ENCODE results near the gene RGS6.

RGS6 gene

DNA sequence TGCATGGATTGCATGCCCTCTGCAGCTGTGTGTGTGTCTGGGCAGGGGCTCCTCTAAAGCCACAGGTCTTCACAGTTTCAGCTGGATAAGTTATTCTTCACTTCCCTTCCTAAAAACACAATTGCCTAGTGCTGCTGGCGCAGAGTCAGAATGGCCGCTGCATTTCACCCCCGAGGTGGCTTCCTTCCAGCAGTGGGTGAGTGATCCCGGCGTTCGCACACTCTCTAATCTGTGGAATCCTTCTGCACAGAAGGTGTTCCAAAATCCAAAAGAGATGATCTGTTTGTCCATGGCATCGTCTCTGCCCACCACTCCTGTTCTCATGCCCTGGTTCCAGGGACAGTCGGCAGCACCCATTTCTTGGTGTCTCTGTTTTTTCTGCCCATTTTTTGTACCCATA lies 620.9 kb downstream of the RGS6 start:
- TF ChIP-seq ZNF274 (IDR thresholded peaks at IDR 0.05; ENCODE audit: low read depth, low read length), result no peak
- no peak for TF ChIP-seq SUZ12 (IDR thresholded peaks at IDR 0.05; ENCODE audit: extremely low read depth, insufficient read depth, insufficient read length)
- no peak for TF ChIP-seq YY1 (IDR thresholded peaks at IDR 0.05; ENCODE audit: insufficient read depth, insufficient read length)
- no peaks in the 10 kb centered on the region for H3K27me3 ChIP-seq (ENCODE audit: insufficient read depth, insufficient read length)
- DNase-seq (ENCODE audit: low read depth, low spot score), result no peak

GRCh38 chr14:72553656-72554055 lies 621.4 kb downstream of the RGS6 start:
- no peak overlapping the region for H3K9ac ChIP-seq (ENCODE audit: insufficient read length, low read depth)
- H3K4me1 ChIP-seq (ENCODE audit: insufficient read depth, insufficient read length), result no peaks in the 10 kb centered on the region
- H3K27me3 ChIP-seq (ENCODE audit: insufficient read depth, insufficient read length), result no peaks in the 10 kb centered on the region
- H3K9me3 ChIP-seq (ENCODE audit: insufficient read depth, low read length), result no peaks in the 10 kb centered on the region
- H3K36me3 ChIP-seq (ENCODE audit: insufficient read depth, insufficient read length, low read length), result no peaks in the 10 kb centered on the region
- TF ChIP-seq YY1 (IDR thresholded peaks at IDR 0.05; ENCODE audit: insufficient read depth, insufficient read length) (no peak), ZNF274 (IDR thresholded peaks at IDR 0.05; ENCODE audit: low read depth, low read length) (no peak), SUZ12 (IDR thresholded peaks at IDR 0.05; ENCODE audit: extremely low read depth, insufficient read depth, insufficient read length) (no peak)
- H3K4me3 ChIP-seq (ENCODE audit: insufficient read length, low read depth), result no peak overlapping the region
- no peak for DNase-seq (ENCODE audit: low read depth, low spot score)

More for the DNA sequence above, 620.9 kb downstream of the RGS6 start:
- Histone ChIP-seq H3K4me3 (ENCODE audit: insufficient read length, low read depth) (no peak overlapping the region), H3K4me1 (ENCODE audit: insufficient read depth, insufficient read length) (no peaks in the 10 kb centered on the region), H3K9ac (ENCODE audit: insufficient read length, low read depth) (no peak overlapping the region), H3K9me3 (ENCODE audit: insufficient read depth, low read length) (no peaks in the 10 kb centered on the region), H3K36me3 (ENCODE audit: insufficient read depth, insufficient read length, low read length) (no peaks in the 10 kb centered on the region)

- DNase-seq (ENCODE audit: low read depth, low spot score), result no peak
- no peak overlapping the region for H3K4me3 ChIP-seq (ENCODE audit: insufficient read length, low read depth)
- peaks cover 6% of the 10 kb centered on the region for H3K4me1 ChIP-seq (ENCODE audit: insufficient read depth, insufficient read length)
- no peaks in the 10 kb centered on the region for H3K36me3 ChIP-seq (ENCODE audit: insufficient read depth, insufficient read length, low read length)
- no peaks in the 10 kb centered on the region for H3K9me3 ChIP-seq (ENCODE audit: insufficient read depth, low read length)
- no peaks in the 10 kb centered on the region for H3K27me3 ChIP-seq (ENCODE audit: insufficient read depth, insufficient read length)
- TF ChIP-seq YY1 (IDR thresholded peaks at IDR 0.05; ENCODE audit: insufficient read depth, insufficient read length) (no peak), ZNF274 (IDR thresholded peaks at IDR 0.05; ENCODE audit: low read depth, low read length) (no peak), SUZ12 (IDR thresholded peaks at IDR 0.05; ENCODE audit: extremely low read depth, insufficient read depth, insufficient read length) (no peak)
- no peak overlapping the region for H3K9ac ChIP-seq (ENCODE audit: insufficient read length, low read depth)
Observed at GRCh38 chr14:72554401-72554800, 622.2 kb downstream of the RGS6 start.

- peaks cover 6% of the 10 kb centered on the region for H3K4me1 ChIP-seq (ENCODE audit: insufficient read depth, insufficient read length)
- no peak for DNase-seq (ENCODE audit: low read depth, low spot score)
- H3K4me3 ChIP-seq (ENCODE audit: insufficient read length, low read depth), result no peak overlapping the region
- H3K27me3 ChIP-seq (ENCODE audit: insufficient read depth, insufficient read length), result no peaks in the 10 kb centered on the region
- H3K9me3 ChIP-seq (ENCODE audit: insufficient read depth, low read length), result no peaks in the 10 kb centered on the region
- no peaks in the 10 kb centered on the region for H3K36me3 ChIP-seq (ENCODE audit: insufficient read depth, insufficient read length, low read length)
- TF ChIP-seq SUZ12 (IDR thresholded peaks at IDR 0.05; ENCODE audit: extremely low read depth, insufficient read depth, insufficient read length) (no peak), ZNF274 (IDR thresholded peaks at IDR 0.05; ENCODE audit: low read depth, low read length) (no peak), YY1 (IDR thresholded peaks at IDR 0.05; ENCODE audit: insufficient read depth, insufficient read length) (no peak)
- peak overlapping the region; percentile 8 for H3K9ac ChIP-seq (ENCODE audit: insufficient read length, low read depth)
Observed at GRCh38 chr14:72554994-72555608, 622.9 kb downstream of the RGS6 start.

DNA sequence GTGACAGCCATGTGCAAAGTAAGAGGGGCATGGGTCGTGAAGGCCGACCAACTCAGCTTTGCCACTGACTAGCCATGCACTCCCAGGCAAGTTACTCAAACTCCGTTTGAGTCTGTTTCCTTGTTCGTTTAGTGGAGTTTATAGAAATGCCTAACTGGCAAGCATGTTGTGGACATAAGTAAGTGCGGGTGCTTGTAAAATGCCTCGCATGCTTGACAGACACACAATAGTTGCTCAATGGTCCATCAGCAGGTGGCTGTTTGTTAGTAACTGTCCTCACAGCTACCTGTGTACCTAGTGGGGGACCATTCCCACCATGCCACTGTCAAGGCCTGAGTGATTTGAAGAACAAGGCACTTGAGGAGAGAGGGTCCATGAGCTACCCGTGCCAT lies 623.4 kb downstream of the RGS6 start:
- H3K9me3 ChIP-seq (ENCODE audit: insufficient read depth, low read length), result no peaks in the 10 kb centered on the region
- H3K27me3 ChIP-seq (ENCODE audit: insufficient read depth, insufficient read length), result no peaks in the 10 kb centered on the region
- no peak for TF ChIP-seq SUZ12 (IDR thresholded peaks at IDR 0.05; ENCODE audit: extremely low read depth, insufficient read depth, insufficient read length)
- H3K4me3 ChIP-seq (ENCODE audit: insufficient read length, low read depth), result no peak overlapping the region
- peaks cover 6% of the 10 kb centered on the region for H3K4me1 ChIP-seq (ENCODE audit: insufficient read depth, insufficient read length)
- no peaks in the 10 kb centered on the region for H3K36me3 ChIP-seq (ENCODE audit: insufficient read depth, insufficient read length, low read length)
- H3K9ac ChIP-seq (ENCODE audit: insufficient read length, low read depth), result no peak overlapping the region
- no peak for DNase-seq (ENCODE audit: low read depth, low spot score)

GRCh38 chr14:72557671-72558070 lies 625.4 kb downstream of the RGS6 start:
- Histone ChIP-seq H3K4me3 (ENCODE audit: insufficient read length, low read depth) (no peak overlapping the region), H3K4me1 (ENCODE audit: insufficient read depth, insufficient read length) (peaks cover 6% of the 10 kb centered on the region), H3K27me3 (ENCODE audit: insufficient read depth, insufficient read length) (no peaks in the 10 kb centered on the region), H3K36me3 (ENCODE audit: insufficient read depth, insufficient read length, low read length) (no peaks in the 10 kb centered on the region), H3K9ac (ENCODE audit: insufficient read length, low read depth) (no peak overlapping the region), H3K9me3 (ENCODE audit: insufficient read depth, low read length) (no peaks in the 10 kb centered on the region)
- no peak for DNase-seq (ENCODE audit: low read depth, low spot score)
- TF ChIP-seq ZNF274 (IDR thresholded peaks at IDR 0.05; ENCODE audit: low read depth, low read length) (no peak), YY1 (IDR thresholded peaks at IDR 0.05; ENCODE audit: insufficient read depth, insufficient read length) (no peak), SUZ12 (IDR thresholded peaks at IDR 0.05; ENCODE audit: extremely low read depth, insufficient read depth, insufficient read length) (no peak)

- H3K4me3 ChIP-seq (ENCODE audit: insufficient read length, low read depth), result no peak overlapping the region
- TF ChIP-seq ZNF274 (IDR thresholded peaks at IDR 0.05; ENCODE audit: low read depth, low read length), result no peak
- TF ChIP-seq YY1 (IDR thresholded peaks at IDR 0.05; ENCODE audit: insufficient read depth, insufficient read length), result no peak
- no peak for TF ChIP-seq SUZ12 (IDR thresholded peaks at IDR 0.05; ENCODE audit: extremely low read depth, insufficient read depth, insufficient read length)
- H3K27me3 ChIP-seq (ENCODE audit: insufficient read depth, insufficient read length), result no peaks in the 10 kb centered on the region
- no peak for DNase-seq (ENCODE audit: low read depth, low spot score)
- no peaks in the 10 kb centered on the region for H3K36me3 ChIP-seq (ENCODE audit: insufficient read depth, insufficient read length, low read length)
- H3K9me3 ChIP-seq (ENCODE audit: insufficient read depth, low read length), result no peaks in the 10 kb centered on the region
- peaks cover 6% of the 10 kb centered on the region for H3K4me1 ChIP-seq (ENCODE audit: insufficient read depth, insufficient read length)
- H3K9ac ChIP-seq (ENCODE audit: insufficient read length, low read depth), result no peak overlapping the region
Observed at GRCh38 chr14:72558721-72559120, 626.5 kb downstream of the RGS6 start.
